Stomach smooth muscle (tissue), 2 donors: ENCODE data around the gene HCN4.

ENCODE experiments used
- H3K27ac ChIP-seq: one replicate; pipeline ENCODE4 v1.7.0; 2013; ENCODE audit warnings: mild to moderate bottlenecking, low read length, inconsistent platforms
- H3K27me3 ChIP-seq, 2 donors: one replicate each; pipeline ENCODE4 v1.7.0; 2013; ENCODE audit warnings: low read length in 2 of 2; ENCODE audit not compliant: insufficient read depth in 2 of 2, control insufficient read depth in 1 of 2
- H3K36me3 ChIP-seq, 2 donors: one replicate each; pipeline ENCODE4 v1.7.0; 2013; ENCODE audit warnings: low read length in 2 of 2; ENCODE audit not compliant: control insufficient read depth in 2 of 2, insufficient read depth in 2 of 2
- H3K4me1 ChIP-seq: one replicate; pipeline ENCODE4 v1.7.0; 2013; ENCODE audit warnings: low read length; ENCODE audit not compliant: control insufficient read depth, insufficient read depth
- H3K4me3 ChIP-seq, 2 donors: one replicate each; pipeline ENCODE4 v1.7.0; 2013; ENCODE audit warnings: low read length in 2 of 2
- H3K9ac ChIP-seq, 2 donors: one replicate each; pipeline ENCODE4 v1.7.0; 2013; ENCODE audit warnings: low read length in 2 of 2, mild to moderate bottlenecking in 1 of 2
- H3K9me3 ChIP-seq, 2 donors: one replicate each; pipeline ENCODE4 v1.7.0; 2013; ENCODE audit warnings: low read length in 2 of 2; ENCODE audit not compliant: control insufficient read depth in 2 of 2
- donor health status: healthy.
- donor health status: Pancreatic carcinoma.

Gene HCN4

DNA sequence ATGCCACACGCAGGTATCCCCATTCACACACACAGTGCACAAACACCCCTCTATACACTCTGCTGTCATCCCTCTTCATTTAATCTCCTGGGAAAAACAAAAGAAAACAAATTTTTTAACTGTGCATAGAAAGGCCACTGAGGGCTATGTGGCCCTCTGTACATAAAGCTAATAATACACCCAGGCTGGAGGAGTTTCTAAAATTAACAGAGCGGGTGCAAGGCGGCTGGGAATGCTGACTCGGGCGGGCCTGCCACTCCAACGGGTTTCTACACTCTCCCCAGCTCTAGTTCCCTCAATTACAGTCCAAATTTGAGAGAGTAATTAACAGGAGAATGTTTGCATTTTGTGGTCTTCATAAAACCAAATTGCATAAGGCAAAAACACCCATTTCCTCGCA lies 23.1 kb downstream of the HCN4 start:
- Histone ChIP-seq H3K27ac (no peak overlapping the region), H3K9me3 (peaks cover 3 to 6% of the 10 kb centered on the region in 2 donors), H3K36me3 (no peaks in the 10 kb centered on the region), H3K27me3 (peaks cover 0 to 9% of the 10 kb centered on the region in 2 donors), H3K4me1 (no peaks in the 10 kb centered on the region), H3K9ac (no peak overlapping the region), H3K4me3 (no peak overlapping the region)

DNA sequence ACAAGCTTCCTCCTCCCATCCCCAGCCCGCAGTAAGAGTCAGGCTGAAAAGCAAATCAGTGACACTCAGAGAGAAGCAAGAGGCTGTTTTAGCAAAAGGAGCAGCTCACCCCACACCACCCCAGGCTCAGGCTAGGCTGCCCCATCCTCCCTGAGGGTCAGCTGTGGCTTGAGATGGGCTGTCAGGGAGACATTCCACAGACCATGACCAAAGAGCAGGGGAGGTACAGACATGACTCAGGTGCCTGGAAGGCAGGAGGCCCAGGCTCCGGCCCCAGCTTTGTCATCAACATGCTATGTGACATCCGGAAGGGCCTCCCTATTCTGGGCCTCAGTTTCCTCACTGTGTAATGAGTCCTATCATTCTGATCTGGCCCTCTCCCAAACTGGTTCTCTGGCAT lies 24.7 kb downstream of the HCN4 start:
- Histone ChIP-seq H3K4me1 (no peaks in the 10 kb centered on the region), H3K27ac (no peak overlapping the region), H3K27me3 (peaks cover 0 to 9% of the 10 kb centered on the region in 2 donors), H3K9me3 (peaks cover 3 to 6% of the 10 kb centered on the region in 2 donors), H3K4me3 (no peak overlapping the region), H3K9ac (no peak overlapping the region), H3K36me3 (no peaks in the 10 kb centered on the region)

DNA sequence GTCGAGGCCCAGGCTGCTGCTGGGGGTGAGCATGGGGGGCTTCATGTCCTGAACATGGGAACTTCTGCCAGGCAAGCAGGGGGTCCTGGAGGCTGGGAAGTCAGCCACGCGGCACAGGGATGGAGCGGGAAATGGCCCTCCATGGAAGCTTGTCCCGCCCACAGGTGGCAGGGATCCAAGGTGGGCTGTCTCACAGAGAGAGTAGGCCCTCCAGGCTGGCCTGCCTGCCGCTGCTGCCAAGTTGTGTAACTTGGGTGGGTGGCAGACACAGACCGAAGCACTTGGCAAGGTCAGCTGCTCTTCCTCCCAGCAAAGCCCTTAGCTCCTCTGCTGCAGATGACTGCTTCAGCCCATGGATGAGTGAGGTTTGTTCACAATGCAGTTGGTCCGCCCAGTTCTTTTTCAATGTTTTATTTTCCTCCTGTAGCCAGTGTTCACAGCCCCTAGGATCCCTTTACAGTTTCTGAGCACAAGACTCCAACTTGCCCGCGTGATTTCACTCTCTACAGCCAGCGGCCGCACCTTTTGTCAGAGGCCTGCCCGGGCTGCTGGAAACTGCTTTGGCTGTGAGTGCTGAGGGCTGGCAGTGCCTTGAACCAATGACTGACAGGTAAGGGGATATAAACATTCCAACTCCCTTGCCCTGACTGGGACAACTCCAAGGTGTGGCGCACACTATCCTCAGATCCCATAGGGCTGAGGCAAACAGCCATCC lies 26.7 kb downstream of the HCN4 start:
- Histone ChIP-seq H3K4me1 (no peaks in the 10 kb centered on the region), H3K9ac (no peak overlapping the region), H3K27me3 (peaks cover 2 to 6% of the 10 kb centered on the region in 2 donors), H3K9me3 (peaks cover 3 to 6% of the 10 kb centered on the region in 2 donors), H3K27ac (no peak overlapping the region), H3K4me3 (no peak overlapping the region), H3K36me3 (no peaks in the 10 kb centered on the region)

DNA sequence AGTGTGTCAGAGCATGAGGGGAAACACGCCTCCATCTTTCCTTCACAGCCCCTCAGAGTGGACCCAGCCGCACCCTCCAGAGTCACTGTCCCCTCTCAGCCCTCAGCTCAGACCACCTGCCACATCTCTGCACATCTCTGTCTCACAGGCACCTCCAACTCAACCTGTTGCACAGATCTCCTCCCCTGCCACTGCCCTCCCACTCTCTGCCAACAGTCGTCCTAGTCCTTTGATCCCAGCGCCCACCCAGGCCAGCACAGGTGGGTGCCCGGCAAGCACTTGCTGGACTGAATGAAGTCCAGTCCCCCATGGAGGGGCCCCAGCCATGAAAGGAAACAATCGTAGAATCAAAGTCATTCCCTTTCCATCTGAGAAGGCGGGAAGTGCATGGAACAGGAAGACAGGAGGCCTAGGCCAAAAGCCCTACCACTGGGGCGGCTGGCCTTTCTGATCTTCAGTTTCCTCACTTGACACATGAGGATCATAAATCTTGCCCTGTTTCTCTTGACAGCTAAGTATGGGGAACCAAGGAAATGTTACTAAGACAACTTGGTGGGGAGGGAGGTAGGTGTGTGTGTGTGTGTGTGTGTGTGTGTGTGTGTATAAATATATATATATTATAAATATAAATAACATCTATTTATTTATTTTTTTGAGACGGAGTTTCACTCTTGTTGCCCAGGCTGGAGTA lies 28.1 kb downstream of the HCN4 start:
- H3K27ac ChIP-seq: no peak overlapping the region
- no peaks in the 10 kb centered on the region for H3K4me1 ChIP-seq
- no peak overlapping the region for H3K9ac ChIP-seq
- H3K27me3 ChIP-seq: peaks cover 2% of the 10 kb centered on the region in 2 donors
- peaks cover 3 to 6% of the 10 kb centered on the region in 2 donors for H3K9me3 ChIP-seq
- H3K4me3 ChIP-seq: no peak overlapping the region
- no peaks in the 10 kb centered on the region for H3K36me3 ChIP-seq

DNA sequence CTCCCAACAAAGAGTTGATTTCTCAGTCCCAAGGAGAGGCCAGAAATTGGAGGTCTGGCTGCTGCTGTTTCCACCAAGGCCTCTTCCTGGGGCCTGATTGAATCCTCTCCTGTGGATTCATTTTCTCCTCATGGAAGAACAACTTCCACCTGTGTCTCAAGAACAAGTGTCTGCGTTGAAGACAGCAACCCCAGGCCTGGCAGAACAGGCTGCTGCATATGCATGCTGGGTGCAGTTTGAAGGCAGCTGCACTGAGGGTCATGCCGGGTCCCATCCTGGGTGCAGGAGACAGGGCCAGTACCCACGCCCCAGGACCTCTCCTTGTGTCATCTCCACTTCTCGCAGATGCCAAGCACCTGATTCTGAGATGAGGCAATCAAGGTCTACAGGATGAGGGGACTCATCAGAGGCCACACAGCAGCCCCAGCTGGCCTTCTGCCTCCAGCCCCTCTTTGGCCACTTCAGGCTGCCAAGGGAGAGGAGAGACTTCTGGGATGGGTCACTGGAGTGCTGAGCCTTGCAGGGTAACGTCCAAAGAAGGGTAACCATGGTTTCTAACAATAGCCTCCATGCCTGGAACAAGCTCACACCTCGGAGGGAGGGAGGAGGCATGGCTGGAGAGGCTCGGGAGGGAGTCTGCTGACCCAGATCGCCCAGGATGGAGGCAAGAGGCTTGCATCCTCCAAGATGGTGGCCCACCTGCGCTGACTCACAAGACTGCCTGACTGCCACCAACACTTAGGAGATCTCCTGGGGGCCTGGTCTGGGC lies 30.0 kb downstream of the HCN4 start:
- no peak overlapping the region for H3K27ac ChIP-seq
- no peak overlapping the region for H3K9ac ChIP-seq
- peaks cover 2% of the 10 kb centered on the region in 2 donors for H3K27me3 ChIP-seq
- H3K9me3 ChIP-seq: peaks cover 3 to 6% of the 10 kb centered on the region in 2 donors
- no peak overlapping the region for H3K4me3 ChIP-seq
- H3K4me1 ChIP-seq: no peaks in the 10 kb centered on the region
- no peaks in the 10 kb centered on the region for H3K36me3 ChIP-seq

DNA sequence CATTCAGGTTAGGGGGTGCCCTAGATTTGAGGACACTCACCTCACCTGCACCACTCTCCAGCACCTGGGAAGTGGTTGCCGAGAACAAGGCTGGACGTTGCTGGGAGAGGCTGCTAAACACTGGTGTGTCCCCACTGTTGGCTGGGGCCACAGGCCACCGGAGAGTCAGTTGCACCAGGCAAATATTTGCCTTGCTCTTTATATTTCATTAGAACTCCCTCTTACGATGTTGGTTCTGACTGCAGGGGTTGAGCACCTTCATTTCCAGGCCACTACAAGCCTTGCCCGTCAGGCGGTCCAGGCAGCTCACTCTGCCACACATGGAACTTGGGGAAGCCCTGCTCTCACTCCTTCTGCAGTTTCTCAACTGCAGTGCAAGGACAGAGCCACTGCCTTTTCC lies 30.7 kb downstream of the HCN4 start:
- no peak overlapping the region for H3K27ac ChIP-seq
- H3K27me3 ChIP-seq: peaks cover 2% of the 10 kb centered on the region in 2 donors
- H3K36me3 ChIP-seq: no peaks in the 10 kb centered on the region
- peaks cover under 1 to 1% of the 10 kb centered on the region in 2 donors for H3K9me3 ChIP-seq
- no peak overlapping the region for H3K4me3 ChIP-seq
- H3K9ac ChIP-seq: no peak overlapping the region
- no peaks in the 10 kb centered on the region for H3K4me1 ChIP-seq

DNA sequence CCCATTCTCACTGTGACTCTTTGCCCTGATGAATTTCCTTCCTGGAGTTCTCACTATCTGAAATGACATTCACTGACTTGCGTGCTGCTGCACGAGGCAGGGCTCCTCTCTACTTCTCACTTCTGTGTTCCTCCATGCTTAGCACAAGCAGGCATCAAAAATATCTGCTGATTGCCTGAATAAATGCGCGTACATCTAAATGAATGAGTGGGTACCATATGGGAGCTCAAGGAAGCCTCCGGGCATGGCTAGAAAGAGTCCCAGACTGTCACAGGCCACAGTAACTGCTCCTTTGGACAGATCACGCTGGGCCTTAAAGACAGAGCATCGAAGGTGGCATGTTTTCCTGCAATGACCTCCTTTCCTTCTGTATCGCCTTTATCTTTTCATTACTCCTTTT lies 31.6 kb downstream of the HCN4 start:
- Histone ChIP-seq H3K27ac (no peak overlapping the region), H3K36me3 (no peaks in the 10 kb centered on the region), H3K4me1 (no peaks in the 10 kb centered on the region), H3K4me3 (no peak overlapping the region), H3K27me3 (peaks cover 2% of the 10 kb centered on the region in 2 donors), H3K9ac (no peak overlapping the region), H3K9me3 (no peaks in the 10 kb centered on the region)

DNA sequence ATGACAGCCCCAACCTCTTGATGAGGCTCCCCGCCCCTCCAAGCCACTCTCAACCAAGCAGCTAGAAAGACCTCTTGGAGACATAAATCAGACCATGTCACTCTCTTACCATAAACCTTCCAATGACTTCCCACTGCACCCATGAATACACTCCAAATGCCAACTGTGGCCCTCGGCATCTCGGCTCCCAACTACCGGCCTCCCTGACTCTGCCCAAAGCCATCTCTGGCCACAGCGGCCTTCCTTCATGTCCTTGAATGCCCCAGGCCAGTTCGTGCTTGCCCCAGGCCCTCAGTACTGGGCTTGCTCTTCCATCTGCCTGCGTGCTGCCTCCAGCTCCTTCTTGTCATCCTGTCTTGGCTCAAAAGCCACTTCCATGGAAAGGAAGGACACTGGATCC lies 32.0 kb downstream of the HCN4 start:
- Histone ChIP-seq H3K4me1 (no peaks in the 10 kb centered on the region), H3K9ac (no peak overlapping the region), H3K9me3 (no peaks in the 10 kb centered on the region), H3K4me3 (no peak overlapping the region), H3K27ac (no peak overlapping the region), H3K27me3 (peaks cover 2% of the 10 kb centered on the region in 2 donors), H3K36me3 (no peaks in the 10 kb centered on the region)

DNA sequence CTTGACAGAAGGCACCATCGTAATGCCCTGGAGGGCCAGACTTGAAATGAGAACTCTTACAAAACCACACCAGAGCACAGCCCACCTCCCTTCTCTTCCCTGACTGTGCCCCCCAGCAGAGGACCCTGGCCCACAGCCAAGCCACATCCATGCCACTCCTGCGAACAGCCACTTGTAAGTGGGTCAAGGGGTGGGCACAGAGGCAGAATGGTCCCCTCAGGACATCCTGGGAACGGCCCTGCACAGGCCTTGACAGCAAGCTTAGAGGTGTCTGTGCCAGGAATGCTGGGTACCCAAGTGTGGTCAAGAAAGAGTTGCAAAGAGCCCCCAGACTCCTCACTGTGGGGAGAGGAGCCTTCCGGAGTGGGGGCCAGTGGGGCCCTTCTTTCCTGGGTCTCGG lies 33.3 kb downstream of the HCN4 start:
- H3K27me3 ChIP-seq: peaks cover 2% of the 10 kb centered on the region in 2 donors
- no peak overlapping the region for H3K9ac ChIP-seq
- H3K27ac ChIP-seq: no peak overlapping the region
- H3K36me3 ChIP-seq: no peaks in the 10 kb centered on the region
- H3K4me1 ChIP-seq: no peaks in the 10 kb centered on the region
- no peak overlapping the region for H3K4me3 ChIP-seq
- H3K9me3 ChIP-seq: no peaks in the 10 kb centered on the region

DNA sequence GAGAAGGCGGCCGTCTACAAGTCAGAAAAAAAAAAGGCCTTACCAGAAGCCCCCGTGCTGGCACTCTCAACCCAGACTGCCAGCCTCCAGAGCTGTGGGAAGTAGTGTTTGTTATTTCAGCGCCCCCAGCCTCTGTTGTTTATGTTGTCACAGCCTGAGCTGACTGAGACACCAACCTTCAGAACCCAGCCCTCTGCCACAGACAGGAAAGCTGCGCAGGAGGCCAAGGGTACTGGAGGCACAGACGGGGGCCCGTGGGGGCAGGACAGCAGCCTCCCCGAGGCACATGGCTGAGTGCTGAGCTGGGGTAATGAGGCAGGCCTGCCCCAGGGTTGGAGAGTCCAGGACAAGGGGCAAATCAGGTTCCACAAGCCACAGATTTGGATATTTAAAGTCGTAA lies 33.7 kb downstream of the HCN4 start:
- no peak overlapping the region for H3K9ac ChIP-seq
- no peak overlapping the region for H3K4me3 ChIP-seq
- H3K9me3 ChIP-seq: no peaks in the 10 kb centered on the region
- H3K4me1 ChIP-seq: no peaks in the 10 kb centered on the region
- no peak overlapping the region for H3K27ac ChIP-seq
- peaks cover 2% of the 10 kb centered on the region in 2 donors for H3K27me3 ChIP-seq
- no peaks in the 10 kb centered on the region for H3K36me3 ChIP-seq
